KMS-11 (cell line): ENCODE data around the gene CDK5RAP1.

Source experiments
- H2AFZ ChIP-seq: fragments of 200-600 bp; sonication (generic); 2 replicates; pipeline ENCODE4 v1.6.1; 2016; ENCODE audit warnings: antibody characterized with exemption, mixed run types, low read depth
- H3K27ac ChIP-seq: fragments of 200-600 bp; sonication (generic); 2 replicates; pipeline ENCODE4 v1.6.1; 2016; ENCODE audit warnings: mild to moderate bottlenecking, mixed run types
- H3K27me3 ChIP-seq: fragments of 200-600 bp; sonication (generic); 2 replicates; pipeline ENCODE4 v1.6.1; 2017; ENCODE audit warnings: mild to moderate bottlenecking, low read depth, mixed run types, moderate library complexity; ENCODE audit not compliant: insufficient read depth
- H3K36me3 ChIP-seq: fragments of 200-600 bp; sonication (generic); 2 replicates; pipeline ENCODE4 v1.6.1; 2017; ENCODE audit warnings: mild to moderate bottlenecking, mixed run types; ENCODE audit not compliant: insufficient read depth
- H3K4me1 ChIP-seq: fragments of 200-600 bp; sonication (generic); 2 replicates; pipeline ENCODE4 v1.6.1; 2016; ENCODE audit warnings: mild to moderate bottlenecking, low read depth, mixed run types; ENCODE audit not compliant: poor library complexity, severe bottlenecking
- H3K4me2 ChIP-seq: fragments of 200-600 bp; sonication (generic); 2 replicates; pipeline ENCODE4 v1.7.0; 2016; ENCODE audit warnings: mild to moderate bottlenecking, mixed run types
- H3K4me3 ChIP-seq: fragments of 200-600 bp; sonication (generic); IDR thresholded peaks from 2 replicates; pipeline ENCODE4 v1.6.1; 2017; ENCODE audit warnings: low read depth, low read length, mixed read lengths; ENCODE audit not compliant: insufficient read depth
- H3K79me2 ChIP-seq: fragments of 200-600 bp; sonication (generic); 2 replicates; pipeline ENCODE4 v1.6.1; 2016; ENCODE audit warnings: low read depth, mixed run types; ENCODE audit not compliant: insufficient read depth
- H3K9ac ChIP-seq: fragments of 200-600 bp; sonication (generic); 2 replicates; pipeline ENCODE4 v1.6.1; 2016; ENCODE audit warnings: mild to moderate bottlenecking, mixed run types
- H4K20me1 ChIP-seq: fragments of 200-600 bp; sonication (generic); 2 replicates; pipeline ENCODE4 v1.6.1; 2016; ENCODE audit warnings: mild to moderate bottlenecking, mixed run types; ENCODE audit not compliant: insufficient read depth
- CTCF ChIP-seq: fragments of 200-600 bp; sonication (generic); conservative IDR thresholded peaks from 2 replicates; pipeline ENCODE4 v1.6.1; 2017; ENCODE audit warnings: low read depth, mild to moderate bottlenecking, antibody characterized with exemption, low read length, moderate library complexity, mixed read lengths

The CDK5RAP1 gene

DNA sequence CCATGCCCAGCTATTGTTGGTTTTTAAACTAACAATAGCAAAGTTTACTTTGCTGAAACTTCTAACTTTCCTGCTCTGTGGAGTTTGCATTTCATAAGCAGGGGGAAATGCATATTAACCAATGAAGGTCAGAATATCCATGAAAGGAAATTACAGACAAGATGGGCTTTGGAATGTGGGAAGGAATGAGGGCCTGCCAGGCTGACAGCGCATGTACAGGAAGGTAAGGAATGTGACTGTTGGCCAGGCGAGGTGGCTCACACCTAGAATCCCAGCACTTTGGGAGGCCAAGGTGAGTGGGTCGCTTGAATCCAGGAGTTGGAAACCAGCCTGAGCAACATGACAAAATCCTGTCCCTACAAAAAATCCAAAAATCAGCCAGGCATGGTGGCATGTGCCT is 49.6 kb downstream of the CDK5RAP1 start:
- Histone ChIP-seq H3K36me3 (no peaks in the 10 kb centered on the region), H3K9ac (no peak overlapping the region), H3K79me2 (no peaks in the 10 kb centered on the region; the same call in 1 of the 2 replicates), H2AFZ (no peak overlapping the region), H3K27me3 (no peaks in the 10 kb centered on the region), H3K4me1 (peaks cover 41% of the 10 kb centered on the region), H3K4me2 (peak overlapping the region; percentile 54), H4K20me1 (no peaks in the 10 kb centered on the region), H3K27ac (peak overlapping the region; percentile 69; the same call in 1 of the 2 replicates), H3K4me3 (no peak overlapping the region)
- TF ChIP-seq CTCF: no peak

DNA sequence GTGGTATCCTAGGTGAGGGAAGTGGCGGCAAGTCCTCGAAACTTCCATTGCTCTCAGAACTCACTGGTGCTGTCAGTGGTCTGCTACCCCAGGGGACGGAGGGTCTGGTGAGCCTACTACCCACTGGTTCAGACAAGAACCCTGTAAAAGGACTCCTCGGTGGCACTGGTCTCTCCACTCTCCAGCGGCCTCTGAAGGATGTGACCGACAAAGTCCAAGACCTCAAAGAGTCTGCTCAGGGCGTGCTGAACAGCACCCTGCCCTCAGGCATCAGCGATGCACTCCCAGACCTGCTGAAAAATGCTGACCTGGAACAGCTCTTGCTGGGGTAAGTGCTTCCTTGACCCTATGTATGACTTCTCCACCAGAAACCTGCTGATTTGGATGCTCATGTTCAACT is 51.8 kb downstream of the CDK5RAP1 start:
- Histone ChIP-seq H3K4me3 (no peak overlapping the region), H3K36me3 (no peaks in the 10 kb centered on the region), H3K27ac (no peak overlapping the region), H3K27me3 (no peaks in the 10 kb centered on the region), H3K4me2 (no peak overlapping the region; the same call in 1 of the 2 replicates), H4K20me1 (no peaks in the 10 kb centered on the region), H3K9ac (no peak overlapping the region), H3K4me1 (peaks cover 41% of the 10 kb centered on the region), H3K79me2 (no peaks in the 10 kb centered on the region; the same call in 1 of the 2 replicates), H2AFZ (no peak overlapping the region)
- TF ChIP-seq CTCF: no peak

DNA sequence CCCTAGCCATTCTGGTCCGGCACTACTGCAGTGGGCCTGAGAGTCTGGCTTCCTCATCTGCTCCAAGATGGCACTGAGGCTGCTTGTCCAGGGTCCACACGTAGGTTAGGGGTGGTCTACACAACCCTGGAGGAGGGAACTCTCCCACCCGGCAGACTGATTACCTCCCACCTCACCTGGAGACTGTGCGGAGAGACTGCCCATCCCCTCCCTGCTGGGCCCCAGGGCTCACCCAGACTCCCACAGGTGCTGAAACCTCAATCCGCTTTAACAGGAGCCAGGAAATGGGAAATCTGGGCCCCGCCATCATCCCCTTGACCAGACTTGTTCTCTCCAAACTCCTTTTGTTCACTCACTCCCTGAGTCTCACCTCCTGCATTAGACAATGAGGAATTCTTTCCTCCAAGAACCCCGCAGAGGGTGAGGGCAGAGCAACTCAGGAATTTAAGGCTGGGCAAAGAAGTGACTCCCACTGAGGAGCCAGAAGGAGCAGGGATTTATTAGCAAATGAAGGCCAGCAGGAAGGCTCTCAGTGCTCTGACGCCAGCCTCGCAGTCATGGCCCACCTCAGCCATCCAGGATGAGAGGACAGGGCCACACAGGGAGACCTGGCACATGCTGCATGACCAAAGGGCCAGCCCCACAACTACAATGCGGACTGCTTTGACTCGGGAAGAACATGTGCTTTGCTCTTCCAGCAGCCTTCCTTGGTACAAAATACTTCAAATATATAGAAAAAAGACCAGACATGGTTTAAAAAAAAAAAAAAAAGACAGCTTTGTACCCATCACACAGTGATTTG is 53.0 kb downstream of the CDK5RAP1 start:
- H3K27ac ChIP-seq: no peak overlapping the region
- no peaks in the 10 kb centered on the region; the same call in 1 of the 2 replicates for H3K79me2 ChIP-seq
- no peak overlapping the region for H3K9ac ChIP-seq
- no peak overlapping the region for H2AFZ ChIP-seq
- no peak for TF ChIP-seq CTCF
- peaks cover 37% of the 10 kb centered on the region for H3K4me1 ChIP-seq
- H3K4me2 ChIP-seq: no peak overlapping the region
- no peak overlapping the region for H3K4me3 ChIP-seq
- H3K27me3 ChIP-seq: no peaks in the 10 kb centered on the region
- H4K20me1 ChIP-seq: no peaks in the 10 kb centered on the region
- no peaks in the 10 kb centered on the region for H3K36me3 ChIP-seq

DNA sequence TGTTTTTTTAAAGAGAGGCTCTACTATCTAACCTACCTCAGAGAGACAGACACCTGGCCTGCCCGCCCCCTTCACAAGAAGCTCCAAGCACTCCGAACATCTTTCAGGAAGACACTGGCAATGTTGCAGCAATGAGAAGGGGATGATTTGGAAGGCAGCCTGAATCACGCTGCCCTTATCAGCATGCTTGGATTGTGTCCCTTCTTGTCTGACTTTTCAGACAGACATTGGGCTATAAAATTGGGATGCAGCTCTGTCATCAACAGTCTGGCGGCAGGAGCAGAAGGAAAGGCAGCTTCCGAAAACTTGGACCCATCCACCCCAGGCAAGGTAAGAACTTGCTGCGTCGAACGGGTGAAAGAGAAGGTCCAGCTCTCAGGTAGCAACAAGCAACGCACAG is 56.0 kb downstream of the CDK5RAP1 start:
- Histone ChIP-seq H3K4me1 (peaks cover 9% of the 10 kb centered on the region), H4K20me1 (no peaks in the 10 kb centered on the region), H3K27me3 (no peaks in the 10 kb centered on the region), H3K79me2 (no peaks in the 10 kb centered on the region), H3K27ac (no peak overlapping the region), H2AFZ (no peak overlapping the region), H3K9ac (no peak overlapping the region), H3K4me2 (no peak overlapping the region), H3K36me3 (no peaks in the 10 kb centered on the region), H3K4me3 (no peak overlapping the region)
- TF ChIP-seq CTCF: no peak
